CD4-positive, alpha-beta memory T cell (primary cell): ENCODE data around the gene PARD3B. TPM values are rescaled to one million over a fixed set of nuclear protein-coding genes. Genes with fewer than 3 reads are reported as not detected.
A peak's percentile ranks its signal among the peaks of the same experiment; 100 is the strongest.

Source experiments
- CTCF ChIA-PET: fragments of 350-600 bp; sonication (Branson Sonifier 250); formaldehyde crosslinking; loops from one replicate; lab custom pipeline; 2021; ENCODE audit warnings: inconsistent platforms; ENCODE audit not compliant: partially characterized antibody; lab: Charles Lee
- POLR2A ChIA-PET: fragments of 350-600 bp; sonication (Branson Sonifier 250); formaldehyde crosslinking; loops from one replicate; lab custom pipeline; 2021; ENCODE audit not compliant: partially characterized antibody; lab: Charles Lee
- DNase-seq, 5 donors: peaks; one replicate each; pipeline versions ENCODE4 v3.0.0 to v3.0.0-alpha.2; 2020 to 2022; ENCODE audit warnings: mixed read lengths in 1 of 5
- H3K27ac ChIP-seq: one replicate; pipeline ENCODE4 v1.7.0; 2013; ENCODE audit warnings: low read depth, low read length
- H3K27me3 ChIP-seq: 2 replicates; pipeline ENCODE4 v1.7.0; 2013; ENCODE audit warnings: mild to moderate bottlenecking, low read length, moderate library complexity; ENCODE audit not compliant: insufficient read depth
- H3K36me3 ChIP-seq: 2 replicates; pipeline ENCODE4 v1.7.0; 2013; ENCODE audit warnings: mild to moderate bottlenecking, low read length, moderate library complexity; ENCODE audit not compliant: insufficient read depth
- H3K4me1 ChIP-seq: 2 replicates; pipeline ENCODE4 v1.7.0; 2013; ENCODE audit warnings: mild to moderate bottlenecking, low read length, moderate library complexity; ENCODE audit not compliant: insufficient read depth
- H3K4me3 ChIP-seq, 2 donors: one replicate each; pipeline ENCODE4 v1.7.0; 2013; ENCODE audit warnings: low read length in 2 of 2, mild to moderate bottlenecking in 1 of 2
- H3K9me3 ChIP-seq, 2 donors: one replicate each; pipeline ENCODE4 v1.7.0; 2013; ENCODE audit warnings: low read length in 2 of 2, control low read depth in 1 of 2; ENCODE audit not compliant: control insufficient read depth in 1 of 2
- H3K27ac Mint-ChIP-seq, 7 donors: one replicate each; pipeline ENCODE4 v1.8.0; 2020 to 2021; ENCODE audit warnings: mixed read lengths in 7 of 7, mild to moderate bottlenecking in 6 of 7, inconsistent platforms in 3 of 7, moderate library complexity in 3 of 7
- H3K27me3 Mint-ChIP-seq, 2 donors: one replicate each; pipeline ENCODE4 v1.8.0; 2020 to 2021; ENCODE audit warnings: mixed read lengths in 2 of 2
- H3K36me3 Mint-ChIP-seq, 2 donors: one replicate each; pipeline ENCODE4 v1.8.0; 2020 to 2021; ENCODE audit warnings: mixed read lengths in 2 of 2, inconsistent platforms in 1 of 2, mild to moderate bottlenecking in 1 of 2
- H3K4me1 Mint-ChIP-seq, 4 donors: one replicate each; pipeline ENCODE4 v1.8.0; 2020 to 2021; ENCODE audit warnings: mixed read lengths in 4 of 4, mild to moderate bottlenecking in 1 of 4
- H3K4me3 Mint-ChIP-seq, 8 donors: one replicate each; pipeline ENCODE4 v1.8.0; 2020 to 2021; ENCODE audit warnings: mixed read lengths in 8 of 8, mild to moderate bottlenecking in 7 of 8, moderate library complexity in 6 of 8, inconsistent platforms in 3 of 8
- H3K9me3 Mint-ChIP-seq, 8 donors: one replicate each; pipeline ENCODE4 v1.8.0; 2020 to 2021; ENCODE audit warnings: mixed read lengths in 8 of 8, mild to moderate bottlenecking in 5 of 8, inconsistent platforms in 3 of 8, moderate library complexity in 1 of 8
- intact Hi-C: fragments of 100-400 bp; cut with micrococcal nuclease; formaldehyde crosslinking; loops from one replicate; pipeline ENCODE4 v1.15.1; 2023
- polyA plus RNA-seq, 2 donors: library from polyadenylated mRNA; unstranded; fragments of 300-500 nt; fragmentation: Illumina TruSeq; gene quantifications; one replicate each; pipeline ENCODE4 v1.2.3, GENCODE V29; 2021
- total RNA-seq, 2 experiments: library from RNA; stranded (reverse); gene quantifications; one replicate each; pipeline ENCODE4 v1.2.3, GENCODE V29; 2021

The PARD3B gene
- total and polyA plus RNA-seq, 4 experiments from 2014 or later, result 0.44 to 1.3 (median 1.2) TPM; not detected in 1

DNA sequence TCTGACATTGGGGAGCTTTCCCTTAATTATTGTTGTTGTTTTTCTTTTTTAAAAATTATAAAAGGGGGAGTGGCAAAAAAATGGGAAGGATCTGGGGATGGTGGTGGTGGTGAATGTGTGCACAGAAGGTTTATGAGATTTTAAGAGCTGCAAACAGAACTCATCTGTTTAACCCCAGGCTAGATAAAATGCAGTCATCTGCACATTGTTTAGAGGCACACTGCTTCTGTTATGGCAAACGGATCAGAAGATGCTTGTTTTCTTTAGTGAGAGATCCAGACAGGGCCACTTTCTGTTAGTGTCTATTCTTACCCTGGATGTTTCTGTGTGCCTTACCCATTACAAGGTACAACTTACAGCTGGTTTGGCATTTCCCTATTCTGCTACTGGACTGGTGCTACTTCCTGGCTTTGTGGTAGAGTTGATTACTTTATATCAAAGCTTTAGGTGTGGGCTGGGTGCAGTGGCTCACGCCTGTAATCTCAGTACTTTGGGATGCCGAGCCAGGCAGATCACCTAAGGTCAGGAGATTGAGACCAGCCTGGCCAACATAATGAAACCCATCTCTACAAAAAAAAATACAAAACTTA, 1068.8 kb downstream of the PARD3B start:
- Mint-ChIP-seq H3K27ac (peak overlapping the region in 1 of 7 donors; percentile 63), H3K4me3 (no peak overlapping the region), H3K9me3 (peaks cover 0 to 5% (median 0%) of the 10 kb centered on the region in 8 donors), H3K27me3 (peaks cover 6 to 20% of the 10 kb centered on the region in 2 donors), H3K36me3 (no peaks in the 10 kb centered on the region), H3K4me1 (peaks cover 0 to 10% (median 7%) of the 10 kb centered on the region in 4 donors)
- POLR2A ChIA-PET, result no interaction called here
- no peak overlapping the region for H3K4me3 ChIP-seq
- H3K9me3 ChIP-seq, result no peaks in the 10 kb centered on the region
- no peak overlapping the region for H3K27ac ChIP-seq
- H3K27me3 ChIP-seq, result no peaks in the 10 kb centered on the region
- no peaks in the 10 kb centered on the region for H3K4me1 ChIP-seq
- CTCF ChIA-PET, result no interaction called here
- no peaks in the 10 kb centered on the region for H3K36me3 ChIP-seq
- intact Hi-C loops, result no loop called here
- no peak for DNase-seq

DNA sequence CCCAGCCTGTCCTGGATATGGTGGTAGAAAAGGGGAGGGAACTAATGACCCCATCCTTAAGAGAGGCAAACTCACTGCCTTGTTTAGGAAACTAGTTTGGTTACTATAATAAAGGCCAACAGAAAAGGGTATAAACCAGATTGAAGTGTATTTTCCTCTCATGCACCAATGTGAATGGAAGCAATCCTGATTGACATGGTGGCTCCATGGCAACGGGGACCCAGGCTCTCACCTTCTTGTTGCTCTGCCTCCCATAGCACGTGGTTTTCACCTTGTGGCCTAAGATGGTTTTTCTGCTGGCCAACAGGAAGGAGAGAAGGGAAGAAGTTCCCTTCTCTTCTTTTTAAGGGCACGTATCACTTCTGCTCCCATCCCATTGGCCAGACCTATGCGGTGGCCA, 1069.7 kb downstream of the PARD3B start:
- ChIA-PET CTCF (interaction anchor here (0.6 kb wide), 1 partner anchor 583 kb away, joined by 3 read pairs; no protein-coding TSS in a partner anchor), POLR2A (no interaction called here)
- H3K4me3 ChIP-seq, result no peak overlapping the region
- H3K9me3 ChIP-seq, result no peaks in the 10 kb centered on the region
- Mint-ChIP-seq H3K27ac (no peak overlapping the region), H3K9me3 (peaks cover 0 to 3% (median 0%) of the 10 kb centered on the region in 8 donors), H3K4me1 (peaks cover 0 to 10% (median 7%) of the 10 kb centered on the region in 4 donors), H3K36me3 (no peaks in the 10 kb centered on the region), H3K4me3 (no peak overlapping the region), H3K27me3 (peaks cover 6 to 18% of the 10 kb centered on the region in 2 donors)
- H3K4me1 ChIP-seq, result no peaks in the 10 kb centered on the region
- intact Hi-C loops, result no loop called here
- no peaks in the 10 kb centered on the region for H3K36me3 ChIP-seq
- DNase-seq, result no peak
- H3K27ac ChIP-seq, result no peak overlapping the region
- no peaks in the 10 kb centered on the region for H3K27me3 ChIP-seq

DNA sequence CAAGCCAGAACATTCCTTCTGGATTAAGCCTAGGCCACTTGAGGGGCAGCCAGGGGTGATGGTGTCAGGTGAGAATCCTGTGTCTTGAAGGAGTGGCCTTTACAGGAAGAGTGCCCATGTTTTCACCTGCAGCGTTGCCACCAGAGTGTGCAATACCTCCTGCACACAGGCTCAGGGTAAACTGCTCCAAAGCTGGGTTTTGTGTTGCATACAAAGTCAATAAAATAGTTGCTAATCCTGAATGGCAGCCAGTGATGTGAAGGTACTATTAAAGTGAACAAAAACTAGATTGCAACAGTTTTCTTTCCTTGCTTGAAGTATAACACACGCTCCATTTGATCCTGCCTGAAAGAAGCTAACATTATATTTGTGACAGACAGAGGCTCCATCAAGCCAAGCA, 1072.6 kb downstream of the PARD3B start:
- peaks cover 0 to 6% (median 3%) of the 10 kb centered on the region in 4 donors for H3K4me1 Mint-ChIP-seq
- no peaks in the 10 kb centered on the region for H3K36me3 Mint-ChIP-seq
- no peak for DNase-seq
- intact Hi-C loops, result no loop called here
- Histone ChIP-seq H3K4me3 (no peak overlapping the region), H3K9me3 (no peaks in the 10 kb centered on the region), H3K4me1 (no peaks in the 10 kb centered on the region), H3K27me3 (no peaks in the 10 kb centered on the region), H3K36me3 (no peaks in the 10 kb centered on the region), H3K27ac (no peak overlapping the region)
- H3K27ac Mint-ChIP-seq, result no peak overlapping the region
- ChIA-PET POLR2A (no interaction called here), CTCF (no interaction called here)
- peaks cover 0 to 3% (median 0%) of the 10 kb centered on the region in 8 donors for H3K9me3 Mint-ChIP-seq
- H3K4me3 Mint-ChIP-seq, result no peak overlapping the region
- H3K27me3 Mint-ChIP-seq, result peaks cover 0 to 3% of the 10 kb centered on the region in 2 donors

DNA sequence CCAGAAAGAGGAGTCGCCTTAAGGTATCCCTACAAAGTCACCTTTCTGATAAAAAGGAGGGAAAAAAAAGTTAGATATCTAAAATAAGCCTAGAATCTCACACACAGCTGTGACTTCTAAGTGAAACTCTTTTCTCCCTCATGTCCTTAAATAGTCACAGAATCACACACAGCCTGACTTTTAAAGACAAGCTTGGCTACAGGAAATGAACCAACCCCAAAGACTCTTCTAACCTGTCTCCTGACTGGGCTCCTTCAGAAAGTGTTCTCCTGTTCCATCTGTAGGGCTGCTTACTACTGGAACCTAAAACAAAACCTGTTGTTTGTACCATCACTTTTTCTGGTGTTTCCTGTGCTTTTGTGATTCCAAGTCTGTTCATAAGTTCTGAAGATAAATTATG, 1074.3 kb downstream of the PARD3B start:
- H3K9me3 Mint-ChIP-seq, result no peaks in the 10 kb centered on the region
- no peak overlapping the region for H3K27ac ChIP-seq
- POLR2A ChIA-PET, result no interaction called here
- intact Hi-C loops, result no loop called here
- no peaks in the 10 kb centered on the region for H3K36me3 Mint-ChIP-seq
- no peaks in the 10 kb centered on the region for H3K36me3 ChIP-seq
- H3K4me3 Mint-ChIP-seq, result no peak overlapping the region
- no peaks in the 10 kb centered on the region for H3K27me3 ChIP-seq
- no peak overlapping the region for H3K27ac Mint-ChIP-seq
- no peaks in the 10 kb centered on the region for H3K4me1 ChIP-seq
- H3K9me3 ChIP-seq, result no peaks in the 10 kb centered on the region
- no peak overlapping the region for H3K4me3 ChIP-seq
- H3K4me1 Mint-ChIP-seq, result no peaks in the 10 kb centered on the region
- H3K27me3 Mint-ChIP-seq, result peaks cover 0 to 5% of the 10 kb centered on the region in 2 donors
- CTCF ChIA-PET, result interaction anchor here (1.4 kb wide), 1 partner anchor 10 kb away, joined by 3 read pairs; no protein-coding TSS in a partner anchor
- DNase-seq, result no peak

GRCh38 chr2:205627085-205627484, 1081.8 kb downstream of the PARD3B start:
- H3K4me1 Mint-ChIP-seq, result no peaks in the 10 kb centered on the region
- Histone ChIP-seq H3K4me3 (no peak overlapping the region), H3K27ac (no peak overlapping the region), H3K4me1 (no peaks in the 10 kb centered on the region), H3K9me3 (no peaks in the 10 kb centered on the region), H3K36me3 (no peaks in the 10 kb centered on the region), H3K27me3 (no peaks in the 10 kb centered on the region)
- POLR2A ChIA-PET, result no interaction called here
- no peaks in the 10 kb centered on the region for H3K36me3 Mint-ChIP-seq
- intact Hi-C loops, result no loop called here
- H3K9me3 Mint-ChIP-seq, result no peaks in the 10 kb centered on the region
- peaks cover 0 to 4% of the 10 kb centered on the region in 2 donors for H3K27me3 Mint-ChIP-seq
- DNase-seq, result no peak
- CTCF ChIA-PET, result interaction anchor here (1.4 to 1.7 kb wide), 3 partner anchors 8 to 11 kb away, joined by 3 to 4 read pairs (median 3); no protein-coding TSS in a partner anchor
- H3K27ac Mint-ChIP-seq, result no peak overlapping the region
- no peak overlapping the region for H3K4me3 Mint-ChIP-seq

DNA sequence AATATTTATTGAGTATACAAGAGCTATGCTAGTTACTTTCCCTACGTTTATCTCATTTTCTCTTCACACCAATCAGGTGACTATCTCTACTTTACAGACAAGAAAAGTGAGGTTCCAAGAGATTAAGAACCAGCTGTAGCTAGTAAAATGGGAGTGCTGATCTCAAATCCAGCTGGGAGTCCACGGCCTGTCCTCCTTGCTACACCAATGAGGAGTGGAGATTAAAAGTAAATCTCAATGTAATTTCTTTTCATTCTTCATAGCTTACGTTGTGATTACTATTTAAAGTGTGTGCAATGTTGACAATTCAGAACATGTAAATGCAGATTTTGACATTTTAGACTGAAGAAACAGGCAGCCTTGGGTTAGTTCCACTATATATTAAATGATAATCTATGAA, 1083.1 kb downstream of the PARD3B start:
- Histone ChIP-seq H3K4me3 (no peak overlapping the region), H3K36me3 (no peaks in the 10 kb centered on the region), H3K4me1 (no peaks in the 10 kb centered on the region), H3K9me3 (no peaks in the 10 kb centered on the region), H3K27ac (no peak overlapping the region), H3K27me3 (no peaks in the 10 kb centered on the region)
- Mint-ChIP-seq H3K27me3 (peaks cover 0 to 3% of the 10 kb centered on the region in 2 donors), H3K27ac (no peak overlapping the region), H3K4me1 (no peaks in the 10 kb centered on the region), H3K4me3 (no peak overlapping the region), H3K9me3 (no peaks in the 10 kb centered on the region), H3K36me3 (no peaks in the 10 kb centered on the region)
- ChIA-PET POLR2A (no interaction called here), CTCF (interaction anchor here (1.7 kb wide), 1 partner anchor 10 kb away, joined by 4 read pairs; no protein-coding TSS in a partner anchor)
- intact Hi-C loops, result no loop called here
- DNase-seq, result no peak

DNA sequence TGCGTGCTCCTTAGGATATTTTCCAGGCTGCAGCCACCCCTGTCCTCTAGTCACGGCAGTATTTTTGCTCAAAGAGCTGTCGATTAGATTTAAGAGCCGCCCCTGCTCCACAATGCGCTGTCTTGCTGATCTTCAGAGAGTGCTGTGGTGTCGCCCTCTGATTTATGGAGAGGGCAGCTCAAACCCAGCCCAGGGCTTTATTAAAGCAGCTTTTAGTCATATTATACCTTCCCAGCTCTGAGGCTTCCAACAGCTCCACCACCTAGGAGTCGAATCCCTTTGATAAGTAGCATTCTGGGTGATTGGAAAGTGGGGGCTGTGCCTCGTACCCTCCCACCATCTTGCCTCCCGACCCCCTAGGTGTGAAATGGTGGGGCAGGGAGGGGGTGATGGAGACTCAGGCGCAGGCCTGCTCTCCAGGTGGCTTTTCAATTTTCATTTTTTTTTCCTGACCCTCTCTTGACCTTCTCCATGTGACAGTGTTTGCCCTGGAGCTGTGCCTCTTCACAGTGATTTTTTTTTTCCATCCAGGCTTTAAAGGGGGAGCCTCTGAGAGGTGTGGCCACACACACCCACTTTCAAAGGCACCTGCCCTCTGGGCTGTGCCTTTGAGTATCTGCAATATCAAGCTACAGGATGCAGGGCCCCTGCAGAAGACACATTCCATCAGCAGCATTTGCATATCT, 1084.0 kb downstream of the PARD3B start:
- H3K4me1 ChIP-seq, result no peaks in the 10 kb centered on the region
- H3K4me3 ChIP-seq, result no peak overlapping the region
- Mint-ChIP-seq H3K4me3 (no peak overlapping the region), H3K27me3 (peaks cover 0 to 2% of the 10 kb centered on the region in 2 donors), H3K4me1 (no peaks in the 10 kb centered on the region), H3K9me3 (no peaks in the 10 kb centered on the region), H3K36me3 (no peaks in the 10 kb centered on the region), H3K27ac (no peak overlapping the region)
- H3K36me3 ChIP-seq, result no peaks in the 10 kb centered on the region
- no peaks in the 10 kb centered on the region for H3K9me3 ChIP-seq
- ChIA-PET CTCF (interaction anchor here (1.7 kb wide), 1 partner anchor 10 kb away, joined by 4 read pairs; no protein-coding TSS in a partner anchor), POLR2A (no interaction called here)
- no peak overlapping the region for H3K27ac ChIP-seq
- intact Hi-C loops, result no loop called here
- no peak for DNase-seq
- H3K27me3 ChIP-seq, result no peaks in the 10 kb centered on the region
